GM19351 (cell line): Measurements from ENCODE around the gene PLCH2.

Experiments used
- ATAC-seq: cut with Tn5 transposase; IDR thresholded peaks from one replicate; pipeline ENCODE4 v1.9.1; 2021; ENCODE audit warnings: mild to moderate bottlenecking, moderate library complexity; ENCODE audit not compliant: unreplicated experiment

PLCH2 gene

DNA sequence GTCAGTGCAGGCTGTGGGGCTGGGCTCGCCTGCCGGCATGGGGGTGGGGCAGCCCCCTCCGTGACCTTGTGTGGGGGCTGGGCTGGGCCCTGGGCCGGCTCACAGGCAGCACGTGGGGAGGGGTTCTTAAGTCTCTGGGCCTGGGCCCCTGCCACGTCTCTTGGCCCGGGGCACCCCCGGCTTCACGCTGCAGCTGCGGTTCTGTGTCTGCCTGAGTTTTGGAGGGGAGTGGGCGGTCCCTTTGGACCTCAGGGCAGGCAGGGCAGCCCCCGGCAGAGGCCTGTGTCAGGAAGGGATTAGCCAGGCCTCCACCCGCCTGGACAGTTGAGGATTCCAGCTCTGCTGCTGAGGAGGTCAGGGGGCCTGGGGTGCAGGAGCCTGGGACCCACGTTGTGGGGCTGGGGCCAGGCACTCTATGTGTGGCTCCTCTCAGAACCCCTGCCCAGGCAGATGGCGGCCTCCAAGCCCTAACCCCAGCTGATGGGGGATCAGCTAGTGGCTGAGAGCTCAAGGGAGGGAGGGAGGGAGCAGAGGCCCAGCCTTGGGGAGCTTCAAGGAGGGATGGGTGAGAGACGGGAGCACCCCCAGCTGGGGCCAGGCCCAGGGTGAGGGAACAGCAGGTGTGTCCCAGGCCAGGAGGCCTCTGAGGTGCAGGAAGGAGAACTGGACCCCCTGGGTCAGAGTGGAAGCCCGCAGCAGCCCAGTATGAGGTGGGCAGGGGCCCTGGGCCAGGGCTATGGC lies 1.8 kb upstream of the PLCH2 start:
- no peak for ATAC-seq

DNA sequence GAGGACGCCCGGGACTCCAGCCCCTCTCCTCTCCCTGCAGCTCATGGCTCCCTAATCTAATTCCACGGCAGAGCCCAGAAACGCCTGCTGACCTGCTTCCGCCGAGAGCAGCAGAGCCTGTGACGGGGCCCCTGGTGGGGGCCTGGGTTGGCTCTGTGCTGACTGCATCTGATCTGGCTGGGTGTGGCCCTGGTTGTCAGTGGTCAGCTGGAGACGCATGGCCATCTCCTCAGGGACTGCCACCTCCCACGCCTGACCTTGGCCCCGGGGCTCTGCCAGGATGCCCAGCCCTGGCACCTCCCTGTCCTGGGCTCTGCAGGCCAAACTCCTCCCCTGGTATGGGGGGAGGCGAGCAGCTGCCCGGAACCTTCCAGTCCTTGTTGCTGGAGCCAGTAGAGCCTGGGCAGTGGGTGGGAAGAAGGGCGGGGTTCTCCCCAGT lies 1.1 kb upstream of the PLCH2 start:
- no peak for ATAC-seq

DNA sequence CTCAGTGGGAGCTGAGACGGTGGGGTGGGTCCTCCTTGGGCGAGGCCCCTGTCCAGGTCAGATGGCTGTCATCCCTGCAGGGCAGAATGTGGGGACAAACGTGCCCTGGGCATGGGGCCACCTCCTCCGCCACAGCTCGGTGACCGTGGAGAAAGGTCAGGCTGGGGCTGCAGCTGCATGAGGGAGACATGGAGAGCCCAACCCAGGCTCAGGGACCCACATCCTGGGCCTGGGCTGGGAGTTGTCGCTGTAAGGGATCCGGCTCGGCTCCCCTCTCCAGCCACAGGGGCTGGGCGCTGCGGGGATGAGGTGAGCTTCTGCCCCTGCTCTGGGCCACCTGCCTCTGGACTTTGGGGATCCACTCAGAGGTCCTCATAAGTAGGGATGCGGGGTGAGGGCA lies 518 bp upstream of the PLCH2 start:
- no peak for ATAC-seq

DNA sequence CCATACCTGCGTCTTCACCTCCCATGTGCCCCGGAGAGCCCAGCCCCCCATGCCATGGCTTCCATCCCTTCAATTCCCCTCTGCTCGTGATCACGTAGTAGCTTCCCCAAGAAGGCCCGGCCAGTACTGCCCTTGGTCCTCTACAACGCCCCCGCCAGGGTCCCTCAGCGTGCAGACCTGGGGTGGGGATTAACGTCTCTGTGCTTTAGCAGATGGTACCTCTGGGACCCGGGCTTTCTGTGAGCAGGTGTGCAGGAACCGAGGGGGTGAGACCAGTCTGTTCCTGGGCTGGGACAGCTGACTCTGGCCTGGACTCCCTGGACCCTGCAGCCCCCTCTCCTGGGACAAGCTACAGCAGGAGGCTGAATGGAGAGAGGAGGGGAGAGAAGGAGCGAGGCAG lies 1.2 kb downstream of the PLCH2 start:
- ATAC-seq = no peak

DNA sequence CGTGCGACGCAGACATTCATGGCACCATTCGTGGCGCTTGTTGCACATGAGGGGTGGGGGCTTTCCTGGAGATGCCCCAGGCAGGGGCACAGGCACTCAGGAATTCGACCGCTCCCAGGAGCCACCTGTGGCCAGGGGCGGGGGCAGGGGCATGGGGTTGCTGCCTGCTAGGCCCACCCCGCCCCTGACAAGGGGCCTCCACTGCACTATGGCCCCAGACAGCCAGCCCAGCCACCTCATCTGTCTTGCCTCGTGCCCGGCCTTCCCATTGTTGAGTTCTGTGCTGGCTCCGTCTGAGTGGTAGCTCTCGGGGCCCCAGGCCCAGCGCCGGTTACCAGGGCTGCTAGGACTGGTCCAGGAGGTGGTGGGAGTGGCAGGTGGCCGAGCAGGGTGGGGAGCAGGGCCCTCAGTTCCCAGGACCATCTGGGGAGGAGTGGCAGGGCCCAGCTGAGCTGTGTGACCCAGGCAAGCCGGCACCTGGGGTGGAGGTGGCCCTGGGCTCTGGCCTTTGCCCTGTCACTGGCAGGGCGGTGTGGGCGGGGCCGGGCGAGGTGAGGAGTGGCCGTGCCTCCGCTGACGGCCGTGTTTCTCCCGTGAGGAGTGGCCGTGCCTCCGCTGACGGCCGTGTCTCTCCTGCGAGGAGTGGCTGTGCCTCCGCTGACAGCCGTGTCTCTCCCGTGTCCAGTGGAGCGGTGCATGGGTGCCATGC lies 1.9 kb downstream of the PLCH2 start:
- ATAC-seq = no peak

DNA sequence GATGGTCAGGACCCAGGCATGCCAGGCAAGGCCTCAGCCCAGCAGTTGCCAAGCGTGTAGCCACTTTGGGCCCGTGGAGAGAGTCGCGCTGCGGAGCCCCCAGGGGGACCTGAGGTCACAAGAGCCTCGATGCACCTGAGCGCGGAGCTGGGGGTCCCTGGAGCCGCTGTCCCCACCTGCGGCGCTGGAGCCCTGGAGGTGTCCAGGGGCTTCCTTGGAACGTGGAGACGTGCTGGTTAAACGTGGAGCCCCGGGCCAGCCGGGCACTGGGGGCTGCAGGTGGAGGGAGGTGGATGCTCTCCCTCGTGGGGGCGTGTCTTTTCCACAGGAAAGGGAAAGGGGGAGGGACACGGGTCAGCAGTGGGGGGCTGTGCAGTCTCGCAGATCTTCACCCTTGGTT lies 3.1 kb downstream of the PLCH2 start:
- ATAC-seq = no peak

DNA sequence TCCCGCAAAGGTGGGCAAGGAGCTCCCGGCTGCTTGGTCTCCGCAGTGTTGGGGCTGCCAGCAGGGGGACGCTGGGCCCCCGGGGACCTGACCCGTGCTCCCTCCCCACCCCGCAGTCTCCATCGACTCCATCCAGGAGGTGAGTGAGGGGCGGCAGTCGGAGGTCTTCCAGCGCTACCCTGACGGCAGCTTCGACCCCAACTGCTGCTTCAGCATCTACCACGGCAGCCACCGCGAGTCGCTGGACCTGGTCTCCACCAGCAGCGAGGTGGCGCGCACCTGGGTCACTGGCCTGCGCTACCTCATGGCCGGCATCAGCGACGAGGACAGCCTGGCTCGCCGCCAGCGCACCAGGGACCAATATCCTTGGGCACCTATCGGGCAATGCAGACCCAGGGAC lies 3.5 kb downstream of the PLCH2 start:
- no peak for ATAC-seq

DNA sequence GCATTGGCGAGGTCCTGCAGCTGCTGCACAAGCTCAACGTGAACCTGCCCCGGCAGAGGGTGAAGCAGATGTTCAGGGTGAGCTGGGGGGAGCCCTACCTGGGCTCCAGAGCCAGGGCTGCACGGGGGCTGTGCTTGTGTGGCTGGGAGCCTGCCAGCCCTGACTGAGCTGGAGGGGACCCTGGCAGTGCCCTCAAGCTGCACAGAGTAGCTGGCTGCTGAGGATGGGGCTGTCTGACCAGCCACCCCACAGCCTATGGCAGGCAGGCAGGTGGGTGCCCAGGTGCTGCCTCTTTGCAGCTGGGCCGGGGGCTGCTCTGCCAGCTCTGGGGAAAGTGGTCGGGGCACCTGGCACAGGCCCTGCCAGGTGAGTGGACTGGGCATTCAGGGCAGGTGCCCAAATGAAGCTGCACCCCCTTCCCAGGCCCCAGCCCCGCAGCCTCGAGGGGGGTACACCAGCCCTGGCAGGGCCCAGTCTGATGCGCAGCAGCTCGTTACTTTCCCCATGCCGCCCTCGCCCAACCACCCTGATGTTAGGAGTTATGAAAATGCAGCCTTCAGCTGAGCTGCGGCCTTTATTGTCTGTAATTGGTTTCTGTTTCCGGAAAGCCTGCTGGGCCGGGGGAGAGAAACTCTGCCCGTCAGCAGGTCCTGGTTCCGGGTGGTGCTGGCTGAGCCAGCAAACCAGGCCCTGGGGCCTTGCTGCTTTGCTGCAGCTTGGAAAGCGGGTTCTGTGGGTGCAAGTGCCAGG lies 4.3 kb downstream of the PLCH2 start:
- ATAC-seq = no peak

DNA sequence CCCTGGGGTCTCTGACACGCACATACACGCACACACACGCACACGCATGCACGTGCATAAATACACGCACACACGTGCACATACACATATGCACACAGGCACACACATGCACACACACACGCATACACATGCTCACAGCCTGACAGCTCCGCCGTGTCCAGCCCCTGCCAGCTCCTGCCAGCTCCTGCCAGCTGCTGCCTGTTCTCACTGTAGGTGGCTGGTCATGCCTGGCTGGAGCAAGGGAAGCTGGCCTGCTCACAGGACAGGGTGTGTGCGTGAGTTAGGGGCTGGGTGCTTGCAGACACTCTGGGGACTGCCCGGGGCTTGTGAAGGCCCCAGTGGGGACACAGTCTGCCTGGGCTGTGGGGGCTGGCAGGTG lies 4.9 kb downstream of the PLCH2 start:
- no peak for ATAC-seq

DNA sequence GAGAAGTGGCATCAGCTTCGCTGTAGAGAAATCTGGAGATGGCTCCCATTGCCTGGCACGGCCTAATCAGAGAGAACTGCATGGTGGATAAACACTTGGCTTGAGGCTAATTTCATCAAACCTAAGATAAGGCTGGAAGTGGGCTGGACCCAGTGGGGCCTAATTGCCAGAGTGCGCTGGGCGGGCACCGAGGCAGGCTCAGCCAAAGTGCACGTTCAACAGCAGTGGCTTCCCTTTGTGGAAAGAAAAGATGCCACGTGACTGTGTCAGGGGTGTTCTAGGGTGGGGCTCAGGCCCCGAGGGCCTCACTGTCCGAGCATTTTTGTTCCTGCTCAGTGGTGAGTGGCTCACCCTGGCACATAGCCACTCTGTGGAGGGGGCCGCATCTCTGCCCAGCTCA lies 5.8 kb downstream of the PLCH2 start:
- no peak for ATAC-seq

DNA sequence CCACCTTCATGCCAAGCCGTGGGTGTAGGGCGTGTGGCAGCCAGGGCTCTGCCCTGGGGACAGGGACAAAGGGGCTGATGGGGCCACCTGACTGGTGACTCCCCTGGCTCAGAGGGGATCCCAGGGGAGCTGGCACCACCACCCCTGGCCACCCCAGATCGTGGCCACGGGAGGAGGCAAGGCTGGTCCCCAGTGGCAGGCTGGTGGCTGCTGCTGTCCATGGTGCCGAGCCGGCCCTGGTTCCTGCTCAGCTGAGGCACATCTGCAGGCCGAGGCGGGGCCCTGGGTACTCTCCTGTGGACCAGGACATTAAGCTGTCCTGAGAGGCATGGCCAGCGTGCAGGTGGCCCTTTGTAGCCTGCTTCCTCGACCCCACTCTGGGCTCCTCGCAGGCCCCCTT lies 6.5 kb downstream of the PLCH2 start:
- ATAC-seq = no peak

DNA sequence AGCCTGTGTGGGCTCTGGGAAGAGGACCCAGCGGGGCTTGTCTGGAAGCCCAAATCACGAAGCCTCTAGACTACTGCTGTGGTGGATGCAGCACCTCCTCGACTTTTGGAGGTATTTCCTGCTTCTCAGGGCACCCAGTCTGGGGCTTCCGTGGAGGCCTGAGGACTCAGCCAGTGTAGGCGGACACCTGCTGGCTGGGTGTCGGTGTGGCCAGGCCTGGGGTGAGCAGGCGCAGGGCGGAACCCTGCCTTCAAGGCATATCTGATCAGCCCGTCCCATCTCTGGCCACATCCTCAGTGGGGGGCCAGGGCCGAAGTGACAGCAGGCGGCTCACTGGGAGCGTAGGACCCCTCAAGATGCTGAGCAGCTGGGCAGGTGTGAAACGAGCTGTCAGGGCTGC lies 6.9 kb downstream of the PLCH2 start:
- no peak for ATAC-seq

DNA sequence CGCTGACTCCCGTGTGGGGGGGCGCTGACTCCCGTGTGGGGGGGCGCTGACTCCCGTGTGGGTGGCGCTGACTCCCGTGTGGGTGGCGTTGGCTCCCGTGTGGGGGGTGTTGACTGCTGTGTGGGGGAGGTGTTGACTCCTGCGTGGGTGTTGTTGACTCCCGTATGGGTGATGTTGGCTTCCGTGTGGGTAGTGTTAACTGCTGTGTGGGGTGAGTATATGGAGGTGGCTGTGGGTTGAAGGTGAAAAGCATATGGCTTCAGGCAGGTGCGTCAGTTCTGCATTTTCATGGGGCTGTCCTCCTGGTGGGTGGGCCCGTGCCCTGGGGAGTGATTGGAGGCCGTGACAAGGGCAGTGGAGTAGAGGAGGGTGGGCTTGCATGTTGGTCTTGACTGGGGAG lies 7.9 kb downstream of the PLCH2 start:
- no peak for ATAC-seq

DNA sequence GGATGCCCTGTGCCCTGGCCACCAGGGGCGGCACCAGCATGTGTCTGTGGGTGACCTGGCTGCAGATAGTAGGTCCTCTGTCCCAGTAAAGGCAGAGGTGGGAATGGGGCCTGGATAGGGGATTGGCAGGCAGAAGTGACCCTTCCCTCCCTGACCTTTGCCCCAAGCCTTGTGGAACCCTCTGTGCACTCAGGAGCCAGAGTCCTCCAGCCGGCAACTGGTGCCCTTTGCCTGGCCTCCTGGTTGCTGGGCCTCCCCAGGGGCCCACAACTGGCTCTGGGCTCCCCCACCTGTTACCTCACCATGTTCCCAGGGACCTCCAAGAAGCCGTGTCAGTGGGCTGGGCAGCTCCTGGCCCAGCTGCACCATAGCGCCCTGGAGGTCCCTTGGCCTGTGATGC lies 10.0 kb downstream of the PLCH2 start:
- no peak for ATAC-seq

DNA sequence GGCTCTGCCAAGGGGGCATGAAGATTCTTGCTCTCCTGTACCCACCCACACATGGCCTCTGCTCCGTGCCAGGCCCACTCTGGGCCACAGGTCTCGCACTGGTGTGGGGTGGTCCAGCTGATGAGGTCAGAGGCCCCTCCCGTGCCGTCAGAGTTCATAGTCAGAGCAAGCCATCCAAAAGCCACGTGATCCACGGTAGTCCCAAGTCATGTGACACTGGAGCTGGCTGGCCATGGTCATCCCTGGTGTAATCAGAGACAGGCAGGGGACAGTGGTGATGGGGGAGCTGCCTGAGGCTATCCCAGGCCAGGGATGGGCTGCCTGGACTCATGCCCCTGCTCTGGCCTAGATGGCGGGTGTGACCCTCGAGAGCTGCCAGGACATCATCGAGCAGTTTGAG lies 10.5 kb downstream of the PLCH2 start:
- no peak for ATAC-seq

DNA sequence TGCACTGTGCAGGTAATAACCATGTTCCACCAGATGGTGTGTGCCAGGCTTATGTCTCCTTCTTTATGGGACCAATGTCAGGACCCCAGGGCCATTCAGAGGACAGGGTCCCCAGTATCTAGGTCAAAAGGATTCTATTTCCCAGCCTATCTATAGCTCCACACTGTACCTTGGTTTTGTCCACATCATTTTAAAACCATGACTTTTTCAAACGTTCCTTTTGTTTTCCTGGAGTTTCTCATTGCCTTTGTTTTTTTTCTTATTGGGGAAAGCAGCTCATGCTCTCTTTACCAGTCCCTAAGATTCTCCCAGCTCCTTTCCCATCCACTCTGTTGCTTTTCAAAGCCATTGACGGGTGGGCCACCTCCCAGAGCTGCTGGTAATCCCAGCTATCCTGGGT lies 12.6 kb downstream of the PLCH2 start:
- no peak for ATAC-seq

DNA sequence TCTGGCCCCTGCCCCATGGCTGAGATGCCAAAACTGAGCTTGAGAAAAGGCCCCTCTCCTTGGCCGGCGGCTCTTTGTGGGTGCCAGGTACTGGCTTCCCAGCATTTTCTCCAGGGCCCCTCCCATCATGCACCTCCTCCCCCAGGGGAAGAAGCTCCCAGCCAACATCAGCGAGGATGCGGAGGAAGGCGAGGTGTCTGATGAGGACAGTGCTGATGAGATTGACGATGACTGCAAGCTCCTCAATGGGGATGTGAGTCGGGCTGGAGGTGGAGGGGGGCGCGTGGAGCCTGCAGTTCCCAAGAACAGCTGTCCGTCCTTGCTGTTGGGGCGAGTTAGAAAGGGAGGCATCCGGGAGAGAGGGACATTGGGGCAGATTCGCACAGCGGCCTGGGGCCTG lies 13.5 kb downstream of the PLCH2 start:
- ATAC-seq = no peak

DNA sequence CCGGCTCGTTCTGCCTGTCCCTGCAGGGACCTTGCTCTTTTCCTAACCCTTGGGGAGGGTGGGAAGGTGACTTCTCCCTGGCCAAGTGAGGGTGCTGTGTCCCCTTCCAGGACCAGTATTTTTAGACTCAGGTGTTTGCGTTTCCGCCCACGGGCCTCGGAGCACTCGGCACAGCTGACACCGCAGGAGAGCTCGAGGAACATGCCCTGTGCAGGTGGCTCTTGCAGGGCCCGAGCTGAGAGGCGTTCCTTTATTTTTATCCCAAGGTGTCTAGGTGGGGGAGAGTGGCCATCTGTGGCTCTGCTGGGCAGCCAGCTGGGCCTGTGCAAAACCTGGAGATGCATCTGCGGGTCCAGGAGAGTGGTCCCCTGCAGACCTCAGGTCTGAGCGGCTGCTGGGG lies 16.0 kb downstream of the PLCH2 start:
- ATAC-seq = no peak

DNA sequence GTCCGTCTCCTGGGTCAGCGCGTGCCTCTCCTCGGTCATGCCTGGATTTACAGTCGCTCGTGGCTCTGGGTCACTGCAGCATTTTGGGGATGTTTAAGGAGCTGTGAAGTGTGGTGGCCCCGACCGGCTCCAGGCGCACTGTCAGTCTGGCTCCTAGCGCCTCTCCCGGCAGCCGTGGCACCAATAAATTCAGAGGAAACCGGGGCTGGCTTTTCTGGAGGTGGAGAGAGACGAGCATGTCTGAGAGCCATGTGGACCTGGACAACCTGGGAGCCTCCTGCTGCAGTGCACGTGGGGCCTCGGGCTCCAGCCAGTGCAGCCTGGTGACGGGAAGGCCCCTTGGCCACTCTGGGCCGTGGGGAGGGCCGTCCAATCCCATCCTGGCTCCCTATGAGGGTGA lies 17.1 kb downstream of the PLCH2 start:
- no peak for ATAC-seq

DNA sequence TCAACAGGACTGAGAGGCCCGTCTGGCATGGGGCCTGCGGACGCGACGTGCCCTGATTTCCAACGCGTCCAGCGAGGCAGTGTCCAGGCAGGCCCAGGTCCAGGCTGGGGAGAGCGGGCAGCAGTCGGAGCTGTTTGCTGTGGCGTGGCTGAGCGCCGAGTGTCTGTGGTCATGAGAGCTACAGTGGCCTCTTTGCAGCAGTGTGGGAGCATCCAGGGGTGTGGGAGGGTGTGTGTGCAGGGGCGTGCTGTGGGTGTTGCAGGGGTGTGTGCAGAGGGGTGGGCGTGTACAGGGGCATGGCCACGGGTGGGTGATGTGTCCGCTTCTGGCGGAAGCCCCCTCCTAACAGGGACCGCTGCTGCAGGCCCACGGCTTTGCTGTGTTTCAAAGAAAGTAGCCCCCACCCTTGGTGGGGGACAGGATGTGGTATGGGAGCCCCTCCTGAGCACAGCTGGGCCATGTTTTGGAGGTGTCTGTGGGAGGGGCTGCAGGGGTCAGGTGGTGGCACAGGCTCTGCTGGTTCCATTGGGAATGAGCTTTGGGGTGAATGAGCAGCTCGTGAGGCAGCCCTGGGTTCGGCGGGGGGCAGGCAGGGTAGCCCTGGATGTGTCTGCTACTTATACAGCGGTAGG lies 17.7 kb downstream of the PLCH2 start:
- no peak for ATAC-seq

DNA sequence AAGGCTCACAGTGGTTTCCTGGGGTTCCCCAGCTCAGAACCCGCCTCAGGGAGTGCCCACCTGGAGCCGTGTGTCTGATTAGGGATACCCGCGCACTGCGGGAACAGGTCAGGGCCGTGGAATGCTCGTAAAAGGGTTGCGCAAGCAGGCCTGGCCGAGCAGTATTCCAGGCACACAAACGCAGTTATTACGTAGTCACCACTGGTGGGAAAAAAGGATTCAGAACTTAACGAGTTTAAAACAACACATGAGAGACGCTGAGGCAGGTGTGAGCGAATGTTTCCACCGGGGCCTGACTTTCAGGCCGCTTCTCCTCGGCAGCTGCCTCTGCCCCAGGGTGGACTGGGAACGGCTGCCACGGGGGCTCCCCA lies 18.2 kb downstream of the PLCH2 start:
- ATAC-seq = no peak

DNA sequence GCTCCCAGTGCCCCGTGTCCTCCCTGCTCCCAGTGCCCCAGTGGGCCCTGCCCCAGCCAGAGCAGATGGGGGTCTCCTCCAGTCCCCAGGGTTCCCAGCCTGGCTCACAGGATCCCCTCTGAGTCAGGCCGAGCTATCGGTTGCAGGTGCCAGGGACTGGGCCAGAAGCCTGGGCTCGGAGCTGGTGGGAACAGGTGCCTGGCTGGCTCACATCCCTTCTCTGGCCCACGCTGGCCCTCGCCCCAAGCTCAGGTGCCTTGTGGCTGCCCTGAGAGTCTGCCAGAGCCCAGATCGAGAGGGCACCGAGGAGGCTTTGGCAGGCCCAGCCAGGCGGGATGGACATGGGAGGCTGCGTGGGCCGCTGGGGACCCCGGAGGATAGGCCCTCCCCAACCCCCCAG lies 18.9 kb downstream of the PLCH2 start:
- no peak for ATAC-seq
